Endodermal cell (in vitro differentiated cells): ENCODE data around the gene SPOCK1. TPM values are rescaled to one million over a fixed set of nuclear protein-coding genes. Genes with fewer than 3 reads are reported as not detected.

Source experiments
- DNase-seq: peaks from one replicate; pipeline ENCODE4 v3.0.0-alpha.2; 2017
- H3K27ac ChIP-seq: 2 replicates; pipeline ENCODE4 v1.5.1; 2013; ENCODE audit warnings: mild to moderate bottlenecking, low read depth, low read length, moderate library complexity
- H3K27me3 ChIP-seq: 2 replicates; pipeline ENCODE4 v1.6.1; 2013; ENCODE audit warnings: mild to moderate bottlenecking, low read length, moderate library complexity; ENCODE audit not compliant: insufficient read depth, control insufficient read depth, poor library complexity, severe bottlenecking
- H3K36me3 ChIP-seq: 2 replicates; pipeline ENCODE4 v1.7.0; 2013; ENCODE audit warnings: mild to moderate bottlenecking, low read length, moderate library complexity; ENCODE audit not compliant: control insufficient read depth, insufficient read depth
- H3K4me1 ChIP-seq: one replicate; pipeline ENCODE4 v1.7.0; 2013; ENCODE audit warnings: low read length; ENCODE audit not compliant: control insufficient read depth, insufficient read depth
- H3K4me3 ChIP-seq: 2 replicates; pipeline ENCODE4 v1.5.1; 2013; ENCODE audit warnings: mild to moderate bottlenecking, low read length, moderate library complexity
- H3K9ac ChIP-seq: 2 replicates; pipeline ENCODE4 v1.6.1; 2013; ENCODE audit warnings: mild to moderate bottlenecking, low read length, moderate library complexity; ENCODE audit not compliant: poor library complexity, severe bottlenecking; ENCODE audit errors: extremely low read depth
- H3K9me3 ChIP-seq: 2 replicates; pipeline ENCODE4 v1.6.1; 2013; ENCODE audit warnings: mild to moderate bottlenecking, low read length, moderate library complexity; ENCODE audit not compliant: control insufficient read depth
- H3K27ac Mint-ChIP-seq: 2 replicates; pipeline ENCODE4 v1.8.0; 2020; ENCODE audit warnings: mixed read lengths
- H3K27me3 Mint-ChIP-seq: 2 replicates; pipeline ENCODE4 v1.8.0; 2021; ENCODE audit warnings: mild to moderate bottlenecking, mixed read lengths; ENCODE audit not compliant: insufficient read depth
- H3K36me3 Mint-ChIP-seq: 2 replicates; pipeline ENCODE4 v1.8.0; 2020; ENCODE audit warnings: low read depth, mixed read lengths
- H3K4me1 Mint-ChIP-seq: 2 replicates; pipeline ENCODE4 v1.8.0; 2020; ENCODE audit warnings: mixed read lengths
- H3K4me3 Mint-ChIP-seq: 2 replicates; pipeline ENCODE4 v1.8.0; 2020; ENCODE audit warnings: mild to moderate bottlenecking, moderate library complexity, mixed read lengths
- H3K9me3 Mint-ChIP-seq: 2 replicates; pipeline ENCODE4 v1.8.0; 2020; ENCODE audit warnings: mild to moderate bottlenecking, mixed read lengths
- CTCF ChIP-seq: fragments of 200-600 bp; sonication (generic); conservative IDR thresholded peaks from 2 replicates; pipeline ENCODE4 v1.5.0; 2021; ENCODE audit warnings: antibody characterized with exemption, mild to moderate bottlenecking
- WGBS, 2 experiments: methylation state at CpG; one replicate each; pipeline versions ENCODE4 v1.1.5 to v1.1.7; 2013; ENCODE audit warnings: missing lambda C conversion rate in 2 of 2, mixed read lengths in 1 of 2; ENCODE audit not compliant: insufficient coverage in 1 of 2, insufficient read length in 1 of 2; 5-methylcytosine and 5-hydroxymethylcytosine counted together
- total RNA-seq, 2 donors: library from RNA; stranded (reverse); fragmentation: NEBNext Ultra II Directional in 1 of 2; extraction: Animal tissue kit (Norgen Biotek cat#: 25700) in 1 of 2; gene quantifications; 2 replicates in 1 of 2; 3 replicates in 1 of 2; pipeline ENCODE4 v1.2.1, GENCODE V29; 2021

Gene SPOCK1
- total RNA-seq, 2 donors from 2014 or later = 25.8 to 39.8 TPM

GRCh38 chr5:137182576-137182975, 316.6 kb downstream of the SPOCK1 start:
- 94 to 100% methylated on average over 2 to 3 of the region's 3 CpGs for WGBS, 2 experiments
- Histone ChIP-seq H3K27ac (no peak overlapping the region), H3K4me3 (no peak overlapping the region), H3K4me1 (peaks cover 26% of the 10 kb centered on the region), H3K36me3 (no peaks in the 10 kb centered on the region), H3K9ac (no peak overlapping the region), H3K27me3 (no peaks in the 10 kb centered on the region), H3K9me3 (no peaks in the 10 kb centered on the region)
- H3K27me3 Mint-ChIP-seq = peaks cover 9% of the 10 kb centered on the region
- H3K36me3 Mint-ChIP-seq = no peaks in the 10 kb centered on the region
- no peak for DNase-seq
- H3K27ac Mint-ChIP-seq = no peak overlapping the region
- H3K9me3 Mint-ChIP-seq = no peaks in the 10 kb centered on the region
- peaks cover 72% of the 10 kb centered on the region for H3K4me1 Mint-ChIP-seq
- H3K4me3 Mint-ChIP-seq = no peak overlapping the region
- TF ChIP-seq CTCF = no peak

DNA sequence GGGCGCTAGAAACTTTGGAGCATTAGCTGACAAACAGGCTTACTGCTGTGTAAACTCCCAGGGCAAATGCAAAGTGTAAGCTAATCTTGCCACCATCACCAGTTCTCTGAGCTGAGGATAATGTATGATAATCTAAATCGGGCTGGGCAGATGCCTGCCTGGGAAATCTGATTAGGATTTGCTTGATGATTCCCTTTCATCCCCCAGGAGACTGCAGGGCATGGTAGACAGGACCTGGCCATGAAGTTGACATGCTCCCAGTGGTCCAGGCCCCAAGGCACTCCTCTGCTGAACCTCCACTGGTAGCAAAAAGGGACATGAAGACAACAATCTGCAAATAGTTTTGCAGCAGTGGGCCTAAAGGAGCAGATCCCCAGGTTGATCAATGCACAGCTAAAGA, 317.5 kb downstream of the SPOCK1 start:
- Histone ChIP-seq H3K36me3 (no peaks in the 10 kb centered on the region), H3K4me1 (peaks cover 26% of the 10 kb centered on the region), H3K9ac (no peak overlapping the region), H3K27me3 (no peaks in the 10 kb centered on the region), H3K9me3 (no peaks in the 10 kb centered on the region), H3K27ac (no peak overlapping the region), H3K4me3 (no peak overlapping the region)
- Mint-ChIP-seq H3K4me1 (peaks cover 73% of the 10 kb centered on the region), H3K36me3 (no peaks in the 10 kb centered on the region), H3K27ac (peak overlapping the region; percentile 42), H3K9me3 (no peaks in the 10 kb centered on the region), H3K27me3 (peaks cover 9% of the 10 kb centered on the region), H3K4me3 (no peak overlapping the region)
- DNase-seq = no peak
- no peak for TF ChIP-seq CTCF
- 46 to 50% methylated on average over 1 to 2 of the region's 2 CpGs for WGBS, 2 experiments

- Histone ChIP-seq H3K27me3 (no peaks in the 10 kb centered on the region), H3K4me3 (no peak overlapping the region), H3K4me1 (peaks cover 26% of the 10 kb centered on the region), H3K27ac (no peak overlapping the region), H3K36me3 (no peaks in the 10 kb centered on the region), H3K9ac (no peak overlapping the region), H3K9me3 (no peaks in the 10 kb centered on the region)
- 76% methylated on average over 2 of the region's 2 CpGs; no CpG with 5 or more reads in 1 of the 2 experiments for WGBS, 2 experiments
- no peaks in the 10 kb centered on the region for H3K9me3 Mint-ChIP-seq
- no peak for DNase-seq
- H3K27me3 Mint-ChIP-seq = no peaks in the 10 kb centered on the region
- no peak overlapping the region for H3K4me3 Mint-ChIP-seq
- no peak for TF ChIP-seq CTCF
- no peak overlapping the region for H3K27ac Mint-ChIP-seq
- H3K36me3 Mint-ChIP-seq = no peaks in the 10 kb centered on the region
- H3K4me1 Mint-ChIP-seq = peaks cover 84% of the 10 kb centered on the region
These were observed 319.9 kb downstream of the SPOCK1 start for GRCh38 chr5:137179203-137179602.
